ENCODE measurements around the gene SOCS6. TPM values are rescaled to one million over a fixed set of nuclear protein-coding genes. Genes with fewer than 3 reads are reported as not detected.

The SOCS6 gene
- total RNA-seq, 1 donor from 2014 or later = 23.2 TPM

GRCh38 chr18:70372450-70373041 is 83.7 kb downstream of the SOCS6 start:
- intact Hi-C loops (cut with micrococcal nuclease) = no loop called here
- ATAC-seq (no peak), DNase-seq (no peak)

- DNase-seq (no peak), ATAC-seq (no peak)
- intact Hi-C loops (cut with micrococcal nuclease) = no loop called here
Measured at GRCh38 chr18:70373042-70373519, 84.2 kb downstream of the SOCS6 start.

- DNase-seq (no peak), ATAC-seq (no peak)
- intact Hi-C loops (cut with micrococcal nuclease) = no loop called here
Measured at GRCh38 chr18:70374154-70374553, 85.3 kb downstream of the SOCS6 start.

- intact Hi-C loops (cut with micrococcal nuclease) = no loop called here
- ATAC-seq = no peak
- no peak for DNase-seq
Measured at GRCh38 chr18:70376137-70376913, 87.5 kb downstream of the SOCS6 start.

- intact Hi-C loops (cut with micrococcal nuclease) = no loop called here
- DNase-seq = no peak
Measured at GRCh38 chr18:70376914-70377258, 88.0 kb downstream of the SOCS6 start.

GRCh38 chr18:70377317-70377799 is 88.5 kb downstream of the SOCS6 start:
- ATAC-seq (no peak), DNase-seq (no peak)
- intact Hi-C loops (cut with micrococcal nuclease) = no loop called here

More at GRCh38 chr18:70376914-70377258, 88.0 kb downstream of the SOCS6 start:
- ATAC-seq = no peak

GRCh38 chr18:70377857-70378701 is 89.2 kb downstream of the SOCS6 start:
- intact Hi-C loops (cut with micrococcal nuclease) = no loop called here
- no peak for ATAC-seq
- no peak for DNase-seq

Other genes starting within 250 kb of the SOCS6 start
- gene RTTN, start 83.4 kb upstream of the SOCS6 start, total RNA-seq = 6.8 TPM

Measured in left ventricle myocardium superior (tissue), 1 donor.